ENCODE results near the gene EXOG.

- TF ChIP-seq CTCF (conservative IDR thresholded peaks at IDR 0.05 in 1 of 2, IDR thresholded peaks at IDR 0.05 in 1 of 2; ENCODE audit: low read depth in 1 of 2, low read length in 2 of 2) (no peak), EZH2 (IDR thresholded peaks at IDR 0.05; ENCODE audit: low read length, missing control alignments) (no peak)
These were observed 18.9 kb upstream of the EXOG start for GRCh38 chr3:38477057-38477820.

All from fibroblast of lung (primary cell).